Transverse colon (tissue), 4 donors: ENCODE results near the gene TMEM129. TPM values are rescaled to one million over a fixed set of nuclear protein-coding genes. Genes with fewer than 3 reads are reported as not detected.

ENCODE experiments used
- DNase-seq: peaks from one replicate; pipeline ENCODE4 v3.0.0-alpha.2; 2019
- H3K27ac ChIP-seq, 4 donors: fragments of 200-600 bp; sonication (generic); 2 replicates each; pipeline ENCODE4 v1.5.1; 2016 to 2018; ENCODE audit warnings: inconsistent platforms in 4 of 4
- H3K27me3 ChIP-seq: fragments of 200-600 bp; sonication (generic); 2 replicates; pipeline ENCODE4 v1.5.1; 2017; ENCODE audit warnings: inconsistent platforms
- H3K36me3 ChIP-seq, 4 donors: fragments of 200-600 bp; sonication (generic); 2 replicates each; pipeline ENCODE4 v1.5.1; 2017 to 2019; ENCODE audit warnings: inconsistent platforms in 4 of 4
- H3K4me1 ChIP-seq, 4 donors: fragments of 200-600 bp; sonication (generic); 2 replicates each; pipeline ENCODE4 v1.5.1; 2017 to 2020; ENCODE audit warnings: inconsistent platforms in 4 of 4
- H3K4me3 ChIP-seq, 4 donors: fragments of 200-600 bp; sonication (generic); 1 replicate in 1 of 4; 2 replicates in 3 of 4; pipeline versions ENCODE4 v1.5.1 to v1.6.1; 2017 to 2019; ENCODE audit warnings: inconsistent platforms in 4 of 4
- H3K9me3 ChIP-seq, 2 donors: fragments of 200-600 bp; sonication (generic); 2 replicates each; pipeline ENCODE4 v1.5.1; 2017 to 2019; ENCODE audit warnings: inconsistent platforms in 2 of 2
- EP300 ChIP-seq: sonication (generic); formaldehyde crosslinking; IDR thresholded peaks from one replicate; pipeline ENCODE4 v1.6.1; 2017; ENCODE audit warnings: antibody characterized with exemption, low read depth
- POLR2A ChIP-seq: fragments of 450-650 bp; IDR thresholded peaks from one replicate; pipeline ENCODE4 v1.6.1; 2016; ENCODE audit warnings: antibody characterized with exemption, mild to moderate bottlenecking, moderate library complexity
- POLR2AphosphoS5 ChIP-seq, 3 donors: sonication (generic); formaldehyde crosslinking; IDR thresholded peaks; one replicate each; pipeline ENCODE4 v1.6.1; 2016; ENCODE audit warnings: antibody characterized with exemption in 3 of 3
- WGBS, 2 donors: methylation state at CpG; one replicate each; pipeline ENCODE4 v1.1.5; 2018; ENCODE audit warnings: low coverage in 1 of 2; 5-methylcytosine and 5-hydroxymethylcytosine counted together
- in situ Hi-C, 4 donors: fragments of 200-750 bp; cut with MboI; loops; one replicate each; pipeline versions ENCODE4 v1.15.0 to v1.15.1; 2017; ENCODE audit warnings: low sequenced_read_pairs in 3 of 4, low pct_ligation_motif_present in 1 of 4, low pct_unique_long_range_greater_than_20kb in 1 of 4
- intact Hi-C: fragments of 100-400 bp; cut with DNase I; formaldehyde crosslinking; loops from one replicate; pipeline ENCODE4 v1.15.1; 2023; ENCODE audit warnings: low total_unique reads
- total RNA-seq, 4 donors: library from RNA; depleted of rRNA; stranded (reverse); fragments of >200 nt; gene quantifications; one replicate each; pipeline ENCODE4 v1.1.0, GENCODE V29; 2016
- TF ChIP-seq, protein P1 (sequence below), 5 experiments: fragments of 200-600 bp in 3 of 5; fragments of 450-650 bp in 2 of 5; sonication (generic) in 3 of 5; IDR thresholded peaks; 1 replicate in 2 of 5; 2 replicates in 3 of 5; pipeline ENCODE4 v1.5.1; 2016 to 2017; ENCODE audit warnings: antibody characterized with exemption in 5 of 5, inconsistent platforms in 3 of 5, mild to moderate bottlenecking in 2 of 5, moderate library complexity in 1 of 5

Gene TMEM129
- total RNA-seq, 4 donors from 2014 or later = 66.1 to 116 (median 86.6) TPM

DNA sequence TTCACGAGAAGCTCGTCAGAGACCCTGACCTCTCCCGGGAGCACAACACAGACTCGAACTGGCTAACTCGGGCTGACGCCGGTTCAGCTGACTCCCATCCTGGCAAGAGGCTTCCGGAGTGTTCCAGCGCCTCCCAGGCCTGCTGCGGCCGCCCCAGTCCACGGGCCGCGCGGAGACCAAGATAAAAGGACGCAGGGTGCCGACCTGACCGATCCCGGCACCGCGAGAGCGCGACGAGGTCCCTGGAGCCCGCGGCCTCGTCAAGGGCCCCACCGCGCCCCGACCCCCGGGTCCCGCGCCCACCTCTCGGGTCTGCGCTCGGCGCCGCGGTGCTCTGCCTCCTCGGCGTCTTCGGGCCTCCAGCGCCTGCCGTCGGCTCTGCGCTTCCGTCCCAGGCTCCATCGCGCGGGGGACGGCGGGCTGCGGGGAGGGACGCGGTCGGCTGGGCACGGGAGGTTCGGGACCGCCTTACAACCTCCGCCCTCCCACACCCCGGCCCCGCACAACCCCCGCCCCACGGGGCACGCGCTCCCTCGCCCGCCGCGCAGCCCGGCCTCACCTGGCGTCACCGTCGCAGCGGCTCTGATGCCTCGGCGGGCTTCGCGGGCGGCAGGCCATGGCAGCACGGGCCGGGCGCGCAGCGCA, 9.4 kb downstream of the TMEM129 start:
- in situ Hi-C loops = no loop called here
- H3K4me3 ChIP-seq = peak overlapping the region; percentile 69 to 98 (median 91)
- 0 to 1% methylated on average over 9 to 55 of the region's 85 CpGs for WGBS, 2 donors
- peak; percentile 63 for DNase-seq
- TF ChIP-seq EP300 (no peak), POLR2A (no peak), POLR2AphosphoS5 (IDR thresholded peaks at IDR 0.05) (no peak)
- TF ChIP-seq, protein P1, sequence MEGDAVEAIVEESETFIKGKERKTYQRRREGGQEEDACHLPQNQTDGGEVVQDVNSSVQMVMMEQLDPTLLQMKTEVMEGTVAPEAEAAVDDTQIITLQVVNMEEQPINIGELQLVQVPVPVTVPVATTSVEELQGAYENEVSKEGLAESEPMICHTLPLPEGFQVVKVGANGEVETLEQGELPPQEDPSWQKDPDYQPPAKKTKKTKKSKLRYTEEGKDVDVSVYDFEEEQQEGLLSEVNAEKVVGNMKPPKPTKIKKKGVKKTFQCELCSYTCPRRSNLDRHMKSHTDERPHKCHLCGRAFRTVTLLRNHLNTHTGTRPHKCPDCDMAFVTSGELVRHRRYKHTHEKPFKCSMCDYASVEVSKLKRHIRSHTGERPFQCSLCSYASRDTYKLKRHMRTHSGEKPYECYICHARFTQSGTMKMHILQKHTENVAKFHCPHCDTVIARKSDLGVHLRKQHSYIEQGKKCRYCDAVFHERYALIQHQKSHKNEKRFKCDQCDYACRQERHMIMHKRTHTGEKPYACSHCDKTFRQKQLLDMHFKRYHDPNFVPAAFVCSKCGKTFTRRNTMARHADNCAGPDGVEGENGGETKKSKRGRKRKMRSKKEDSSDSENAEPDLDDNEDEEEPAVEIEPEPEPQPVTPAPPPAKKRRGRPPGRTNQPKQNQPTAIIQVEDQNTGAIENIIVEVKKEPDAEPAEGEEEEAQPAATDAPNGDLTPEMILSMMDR (IDR thresholded peaks at IDR 0.05) = no peak
- H3K36me3 ChIP-seq = no peaks in the 10 kb centered on the region
- intact Hi-C loops = no loop called here
- no peaks in the 10 kb centered on the region for H3K9me3 ChIP-seq
- peaks cover 18 to 43% (median 35%) of the 10 kb centered on the region in 4 donors for H3K4me1 ChIP-seq
- no peaks in the 10 kb centered on the region for H3K27me3 ChIP-seq
- peak overlapping the region; percentile 98 to 100 (median 99) for H3K27ac ChIP-seq

DNA sequence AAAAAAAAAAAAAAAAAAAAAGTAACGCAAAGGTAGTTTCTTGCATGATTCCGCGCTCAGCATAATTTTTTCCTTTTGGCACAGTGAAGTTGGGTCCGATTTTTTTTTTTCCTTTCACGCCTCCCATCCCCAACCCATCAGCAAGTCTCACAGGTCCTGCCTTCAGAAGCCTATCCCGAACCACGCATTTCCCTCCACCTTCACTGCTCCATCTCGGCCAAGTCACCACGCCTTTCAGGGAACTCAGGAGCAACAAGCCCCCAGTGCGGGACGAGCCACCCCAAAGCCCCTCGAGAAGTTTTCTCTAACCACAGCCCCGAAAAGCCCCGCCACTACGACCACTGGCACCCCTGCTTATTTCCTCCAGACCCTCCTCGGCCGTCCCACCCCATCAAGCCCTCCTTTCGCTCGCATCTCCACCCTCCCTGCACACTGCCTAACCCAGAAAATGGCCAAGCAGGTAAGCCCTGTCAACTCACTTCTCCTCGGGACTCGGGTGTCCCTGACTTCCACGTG, 10.0 kb downstream of the TMEM129 start:
- Histone ChIP-seq H3K27ac (peak overlapping the region; percentile 98 to 100 (median 99)), H3K4me1 (peaks cover 18 to 43% (median 35%) of the 10 kb centered on the region in 4 donors), H3K36me3 (no peaks in the 10 kb centered on the region), H3K4me3 (peak overlapping the region; percentile 69 to 98 (median 91)), H3K9me3 (no peaks in the 10 kb centered on the region), H3K27me3 (no peaks in the 10 kb centered on the region)
- TF ChIP-seq POLR2A (no peak), POLR2AphosphoS5 (IDR thresholded peaks at IDR 0.05) (no peak), EP300 (no peak)
- TF ChIP-seq, protein P1 (IDR thresholded peaks at IDR 0.05) = no peak
- in situ Hi-C loops = no loop called here
- intact Hi-C loops = no loop called here
- 6 to 13% methylated on average over 10 to 22 of the region's 22 CpGs for WGBS, 2 donors
- no peak for DNase-seq

- H3K27me3 ChIP-seq = no peaks in the 10 kb centered on the region
- WGBS, 2 donors = 30 to 43% methylated on average over 1 of the region's 1 CpG
- in situ Hi-C loops = no loop called here
- H3K4me3 ChIP-seq = no peak overlapping the region
- intact Hi-C loops = no loop called here
- no peak overlapping the region for H3K27ac ChIP-seq
- TF ChIP-seq EP300 (no peak), POLR2A (no peak), POLR2AphosphoS5 (IDR thresholded peaks at IDR 0.05) (no peak)
- TF ChIP-seq, protein P1 (IDR thresholded peaks at IDR 0.05) = no peak
- DNase-seq = no peak
- H3K9me3 ChIP-seq = no peaks in the 10 kb centered on the region
- H3K36me3 ChIP-seq = no peaks in the 10 kb centered on the region
- peaks cover 11 to 28% (median 21%) of the 10 kb centered on the region in 4 donors for H3K4me1 ChIP-seq
Observed at GRCh38 chr4:1708581-1708980, 12.5 kb downstream of the TMEM129 start.

GRCh38 chr4:1706358-1706757, 14.8 kb downstream of the TMEM129 start:
- H3K4me1 ChIP-seq = peaks cover 6 to 17% (median 15%) of the 10 kb centered on the region in 4 donors
- no peak overlapping the region for H3K27ac ChIP-seq
- H3K4me3 ChIP-seq = no peak overlapping the region
- TF ChIP-seq EP300 = no peak
- TF ChIP-seq POLR2A = no peak
- no peak for TF ChIP-seq POLR2AphosphoS5 (IDR thresholded peaks at IDR 0.05)
- TF ChIP-seq, protein P1 (IDR thresholded peaks at IDR 0.05) = no peak
- in situ Hi-C loops = no loop called here
- H3K9me3 ChIP-seq = no peaks in the 10 kb centered on the region
- no peaks in the 10 kb centered on the region for H3K27me3 ChIP-seq
- peaks cover 0 to 8% (median 0%) of the 10 kb centered on the region in 4 donors for H3K36me3 ChIP-seq
- WGBS, 2 donors = 93% methylated on average over 6 of the region's 6 CpGs; no CpG with 5 or more reads in 1 of the 2 donors
- intact Hi-C loops = no loop called here
- DNase-seq = no peak
